PFSK-1 (cell line): ENCODE measurements around the gene GIT2.

Source experiments
- FOXP2 ChIP-seq: optimal IDR thresholded peaks from 2 replicates; pipeline ENCODE3; 2011; ENCODE audit warnings: borderline replicate concordance, control low read depth, inconsistent platforms; ENCODE audit not compliant: insufficient read depth; ENCODE audit errors: extremely low read length, extremely low read depth
- POLR2AphosphoS5 ChIP-seq: IDR thresholded peaks from 2 replicates; pipeline ENCODE4 v1.6.1; 2012; ENCODE audit warnings: low read depth, mild to moderate bottlenecking, control low read depth, low read length, moderate library complexity
- SIN3A ChIP-seq: IDR thresholded peaks from 2 replicates; pipeline ENCODE4 v1.6.1; 2012; ENCODE audit warnings: mild to moderate bottlenecking, low read length, moderate library complexity, borderline replicate concordance; ENCODE audit not compliant: insufficient read depth
- TAF1 ChIP-seq: IDR thresholded peaks from 2 replicates; pipeline ENCODE4 v1.6.1; 2012; ENCODE audit warnings: low read length, control low read depth, borderline replicate concordance; ENCODE audit not compliant: insufficient read depth
- TF ChIP-seq, protein P1 (sequence below), 2 experiments: IDR thresholded peaks; 2 replicates each; pipeline versions ENCODE4 v1.6.1 to v1.8.0; 2011 to 2012; ENCODE audit warnings: low read depth in 2 of 2, low read length in 2 of 2, control low read depth in 1 of 2, inconsistent platforms in 1 of 2, mild to moderate bottlenecking in 1 of 2, moderate library complexity in 1 of 2; ENCODE audit not compliant: insufficient read depth in 1 of 2

DNA sequence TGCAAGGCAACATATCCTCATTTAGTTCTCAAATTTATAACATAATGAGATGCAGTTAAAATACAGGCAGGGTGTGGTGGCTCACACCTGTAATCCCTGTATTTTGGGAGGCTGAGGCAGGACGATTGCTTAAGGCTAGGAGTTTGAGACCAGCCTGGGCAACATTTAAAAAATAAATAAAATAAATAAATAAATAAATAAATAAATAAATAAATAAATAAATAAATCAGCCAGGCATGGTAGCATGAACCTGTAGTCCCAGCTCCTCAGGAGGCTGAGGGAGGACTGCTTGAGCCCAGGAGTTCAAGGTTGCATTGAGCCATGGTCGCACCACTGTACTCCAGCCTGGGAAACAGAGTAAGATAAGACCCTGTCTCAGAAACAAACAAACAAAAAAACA, 56.7 kb downstream of the GIT2 start:
- TF ChIP-seq TAF1: no peak
- no peak for TF ChIP-seq SIN3A
- TF ChIP-seq POLR2AphosphoS5: no peak
- TF ChIP-seq, protein P1, sequence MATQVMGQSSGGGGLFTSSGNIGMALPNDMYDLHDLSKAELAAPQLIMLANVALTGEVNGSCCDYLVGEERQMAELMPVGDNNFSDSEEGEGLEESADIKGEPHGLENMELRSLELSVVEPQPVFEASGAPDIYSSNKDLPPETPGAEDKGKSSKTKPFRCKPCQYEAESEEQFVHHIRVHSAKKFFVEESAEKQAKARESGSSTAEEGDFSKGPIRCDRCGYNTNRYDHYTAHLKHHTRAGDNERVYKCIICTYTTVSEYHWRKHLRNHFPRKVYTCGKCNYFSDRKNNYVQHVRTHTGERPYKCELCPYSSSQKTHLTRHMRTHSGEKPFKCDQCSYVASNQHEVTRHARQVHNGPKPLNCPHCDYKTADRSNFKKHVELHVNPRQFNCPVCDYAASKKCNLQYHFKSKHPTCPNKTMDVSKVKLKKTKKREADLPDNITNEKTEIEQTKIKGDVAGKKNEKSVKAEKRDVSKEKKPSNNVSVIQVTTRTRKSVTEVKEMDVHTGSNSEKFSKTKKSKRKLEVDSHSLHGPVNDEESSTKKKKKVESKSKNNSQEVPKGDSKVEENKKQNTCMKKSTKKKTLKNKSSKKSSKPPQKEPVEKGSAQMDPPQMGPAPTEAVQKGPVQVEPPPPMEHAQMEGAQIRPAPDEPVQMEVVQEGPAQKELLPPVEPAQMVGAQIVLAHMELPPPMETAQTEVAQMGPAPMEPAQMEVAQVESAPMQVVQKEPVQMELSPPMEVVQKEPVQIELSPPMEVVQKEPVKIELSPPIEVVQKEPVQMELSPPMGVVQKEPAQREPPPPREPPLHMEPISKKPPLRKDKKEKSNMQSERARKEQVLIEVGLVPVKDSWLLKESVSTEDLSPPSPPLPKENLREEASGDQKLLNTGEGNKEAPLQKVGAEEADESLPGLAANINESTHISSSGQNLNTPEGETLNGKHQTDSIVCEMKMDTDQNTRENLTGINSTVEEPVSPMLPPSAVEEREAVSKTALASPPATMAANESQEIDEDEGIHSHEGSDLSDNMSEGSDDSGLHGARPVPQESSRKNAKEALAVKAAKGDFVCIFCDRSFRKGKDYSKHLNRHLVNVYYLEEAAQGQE (IDR thresholded peaks at IDR 0.05; ENCODE audit: insufficient read depth in 1 of 2, low read depth in 2 of 2, low read length in 2 of 2): no peak
- TF ChIP-seq FOXP2: no peak
